GM23338 (cell line): ENCODE data around the gene SPRR1B. TPM values are rescaled to one million over a fixed set of nuclear protein-coding genes. Genes with fewer than 3 reads are reported as not detected.

ENCODE experiments used
- ATAC-seq: fragments of 200-7000 bp; cut with Tn5 transposase; 3 replicates; pipeline ENCODE4 v1.9.1; 2020
- DNase-seq: peaks from one replicate; pipeline ENCODE4 v3.0.0-alpha.2; 2015; ENCODE audit warnings: low spot score
- H2AFZ ChIP-seq: fragments of 200-600 bp; sonication (generic); 2 replicates; pipeline ENCODE4 v1.8.0; 2016; ENCODE audit warnings: antibody characterized with exemption, mild to moderate bottlenecking, moderate library complexity
- H3F3A ChIP-seq: fragments of 200-600 bp; sonication (generic); replicated peaks from 2 replicates; pipeline ENCODE4 v1.8.0; 2017; ENCODE audit warnings: antibody characterized with exemption, mixed run types, low read depth
- H3K27ac ChIP-seq: fragments of 200-600 bp; sonication (generic); 2 replicates; pipeline ENCODE4 v1.6.1; 2016; ENCODE audit warnings: low read depth
- H3K27me3 ChIP-seq: fragments of 200-600 bp; sonication (generic); 2 replicates; pipeline ENCODE4 v1.8.0; 2016; ENCODE audit warnings: mild to moderate bottlenecking, mixed run types, moderate library complexity; ENCODE audit not compliant: insufficient read depth
- H3K36me3 ChIP-seq: fragments of 200-600 bp; sonication (generic); 2 replicates; pipeline ENCODE4 v1.8.0; 2016; ENCODE audit warnings: mild to moderate bottlenecking; ENCODE audit not compliant: insufficient read depth
- H3K4me1 ChIP-seq: fragments of 200-600 bp; sonication (generic); 2 replicates; pipeline ENCODE4 v1.8.0; 2016; ENCODE audit warnings: mild to moderate bottlenecking, moderate library complexity; ENCODE audit not compliant: insufficient read depth
- H3K4me2 ChIP-seq: fragments of 200-600 bp; sonication (generic); 2 replicates; pipeline ENCODE4 v1.7.1; 2017; ENCODE audit warnings: mixed run types
- H3K4me3 ChIP-seq: fragments of 200-600 bp; sonication (generic); 2 replicates; pipeline ENCODE4 v1.6.1; 2016; ENCODE audit warnings: mixed run types
- H3K79me2 ChIP-seq: fragments of 200-600 bp; sonication (generic); replicated peaks from 2 replicates; pipeline ENCODE4 v1.8.0; 2017; ENCODE audit warnings: mild to moderate bottlenecking; ENCODE audit not compliant: insufficient read depth
- H3K9me2 ChIP-seq: fragments of 200-600 bp; sonication (generic); 2 replicates; pipeline ENCODE4 v1.8.0; 2017; ENCODE audit not compliant: insufficient read depth
- H4K20me1 ChIP-seq: fragments of 200-600 bp; sonication (generic); replicated peaks from 2 replicates; pipeline ENCODE4 v1.8.0; 2017; ENCODE audit warnings: mild to moderate bottlenecking; ENCODE audit not compliant: insufficient read depth
- H3K27ac Mint-ChIP-seq: 2 replicates; pipeline ENCODE4 v1.8.0; 2020; ENCODE audit warnings: inconsistent platforms, mild to moderate bottlenecking, moderate library complexity, mixed read lengths
- H3K27me3 Mint-ChIP-seq: 3 replicates; pipeline ENCODE4 v1.8.0; 2022; ENCODE audit warnings: low read depth, mild to moderate bottlenecking, moderate library complexity, mixed read lengths, inconsistent platforms; ENCODE audit not compliant: insufficient read depth, poor library complexity
- H3K36me3 Mint-ChIP-seq: 3 replicates; pipeline ENCODE4 v1.8.0; 2021; ENCODE audit warnings: low read depth, mild to moderate bottlenecking, inconsistent platforms, moderate library complexity, mixed read lengths
- H3K4me1 Mint-ChIP-seq: 3 replicates; pipeline ENCODE4 v1.8.0; 2020; ENCODE audit warnings: mild to moderate bottlenecking, inconsistent platforms, mixed read lengths
- H3K4me3 Mint-ChIP-seq: 3 replicates; pipeline ENCODE4 v1.8.0; 2021; ENCODE audit warnings: moderate library complexity, mild to moderate bottlenecking, inconsistent platforms, mixed read lengths
- H3K9me3 Mint-ChIP-seq: 3 replicates; pipeline ENCODE4 v1.8.0; 2020; ENCODE audit warnings: moderate library complexity, mild to moderate bottlenecking, inconsistent platforms, mixed read lengths
- CREB1 ChIP-seq: fragments of 250-450 bp; sonication (Bioruptor Pico); IDR thresholded peaks from 2 replicates; pipeline ENCODE4 v1.5.0; 2020; ENCODE audit warnings: low read depth, mild to moderate bottlenecking, moderate library complexity
- EZH2 ChIP-seq: fragments of 200-600 bp; sonication (generic); IDR thresholded peaks from one replicate; pipeline ENCODE4 v1.8.0; 2017; ENCODE audit warnings: antibody characterized with exemption, mild to moderate bottlenecking, low read depth; ENCODE audit not compliant: unreplicated experiment
- EZH2phosphoT487 ChIP-seq: fragments of 200-600 bp; sonication (generic); IDR thresholded peaks from one replicate; pipeline ENCODE4 v1.8.1; 2018; ENCODE audit warnings: antibody characterized with exemption; ENCODE audit not compliant: unreplicated experiment
- JUNB ChIP-seq: IDR thresholded peaks from one replicate; pipeline ENCODE4 v1.6.1; 2016; ENCODE audit warnings: antibody characterized with exemption; ENCODE audit not compliant: unreplicated experiment
- NANOG ChIP-seq: IDR thresholded peaks from 2 replicates; pipeline ENCODE4 v1.6.1; 2016; ENCODE audit warnings: antibody characterized with exemption, borderline replicate concordance
- POLR2AphosphoS5 ChIP-seq: IDR thresholded peaks from 2 replicates; pipeline ENCODE4 v1.6.1; 2016; ENCODE audit warnings: antibody characterized with exemption, low read depth
- ZNF114 ChIP-seq: fragments of 250-450 bp; sonication (Bioruptor Pico); IDR thresholded peaks from 2 replicates; pipeline ENCODE4 v1.5.0; 2020; ENCODE audit warnings: mild to moderate bottlenecking, moderate library complexity
- ZNF331 ChIP-seq: fragments of 250-450 bp; sonication (Bioruptor Pico); IDR thresholded peaks from 2 replicates; pipeline ENCODE4 v1.5.0; 2020; ENCODE audit warnings: low read depth, mild to moderate bottlenecking, moderate library complexity
- polyA plus RNA-seq: library from polyadenylated mRNA; unstranded; fragments of >200 nt; fragmentation: Nextera tagmentation; extraction: Ambion mirVana; gene quantifications from 2 replicates; pipeline ENCODE4 v1.2.1, GENCODE V29; 2016
- total RNA-seq: library from RNA; depleted of rRNA; stranded (reverse); fragments of >200 nt; shearing (Covaris generic); gene quantifications from 2 replicates; pipeline ENCODE4 v1.2.3, GENCODE V29; 2014
- TF ChIP-seq, protein P1 (sequence below): fragments of 250-450 bp; sonication (Bioruptor Pico); IDR thresholded peaks from 2 replicates; pipeline ENCODE4 v1.5.0; 2020; ENCODE audit warnings: mild to moderate bottlenecking, moderate library complexity
- TF ChIP-seq, protein P2 (sequence below), 2 experiments: fragments of 200-600 bp in 1 of 2; sonication (generic) in 1 of 2; conservative IDR thresholded peaks; 2 replicates each; pipeline versions ENCODE4 v1.5.1 to v1.6.1; 2016 to 2017; ENCODE audit warnings: antibody characterized with exemption in 2 of 2, low read depth in 2 of 2, mild to moderate bottlenecking in 2 of 2, moderate library complexity in 1 of 2
- TF ChIP-seq, protein P3 (sequence below): IDR thresholded peaks from 2 replicates; pipeline ENCODE4 v1.6.1; 2016; ENCODE audit warnings: antibody characterized with exemption
- TF ChIP-seq, protein P4 (sequence below): IDR thresholded peaks from one replicate; pipeline ENCODE4 v1.6.1; 2018; ENCODE audit warnings: antibody characterized with exemption; ENCODE audit not compliant: unreplicated experiment

SPRR1B gene
- total and polyA plus RNA-seq, 2 experiments from 2014 or later = not detected

DNA sequence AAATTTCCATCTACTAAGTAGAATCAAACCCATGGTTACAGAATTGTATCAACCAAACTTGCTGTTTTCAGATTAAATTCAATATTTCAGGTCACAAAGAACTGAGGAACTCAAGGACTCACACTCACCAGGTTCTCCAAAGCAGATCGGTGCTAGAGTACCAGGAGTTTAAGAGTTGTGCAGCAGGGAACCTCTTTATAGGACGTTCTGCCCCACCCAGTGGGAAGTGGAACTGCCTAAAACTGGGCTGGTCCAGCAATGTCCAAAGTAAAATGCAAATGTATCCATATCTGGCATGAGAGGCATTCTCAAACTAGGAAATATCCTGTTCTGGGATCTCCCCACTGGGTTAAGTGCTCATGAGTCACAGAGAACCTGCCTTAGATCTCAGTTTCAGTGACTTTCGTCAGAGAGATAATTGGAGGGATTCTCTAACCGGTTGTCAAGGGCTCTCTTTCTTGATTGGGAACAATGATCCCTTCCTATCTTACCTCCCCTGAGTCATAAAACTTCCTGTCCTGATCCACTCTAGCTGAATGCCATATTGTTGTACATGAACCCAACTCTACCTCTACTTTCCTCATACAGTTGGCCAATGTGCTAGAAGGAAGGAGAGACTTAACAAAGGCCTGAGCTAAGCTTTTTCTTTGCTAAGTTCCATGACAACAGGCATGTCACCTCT lies 10.1 kb downstream of the SPRR1B start, which contains the start of gene SPRR2D:
SPRR2D (minus strand) TSS at position 171 of the 682 bp plus-strand sequence. CDS start 774 bp downstream, outside the sequence.
- H3K36me3 Mint-ChIP-seq = no peaks in the 10 kb centered on the region
- no peaks in the 10 kb centered on the region for H3K9me3 Mint-ChIP-seq
- H3K79me2 ChIP-seq = no peaks in the 10 kb centered on the region
- peaks cover 6% of the 10 kb centered on the region for H3K27me3 Mint-ChIP-seq
- DNase-seq = no peak
- H3K4me3 Mint-ChIP-seq = no peak within 1 kb of the TSS
- no peak within 1 kb of the TSS for H3K27ac Mint-ChIP-seq
- no peak within 1 kb of the TSS for H3K4me3 ChIP-seq
- H3K4me2 ChIP-seq = no peak within 1 kb of the TSS
- TF ChIP-seq NANOG (no peak), EZH2 (no peak), EZH2phosphoT487 (no peak), CREB1 (CRISPR knock-in tag) (no peak), POLR2AphosphoS5 (no peak), ZNF114 (no peak), JUNB (no peak), ZNF331 (CRISPR knock-in tag) (no peak)
- TF ChIP-seq, protein P1, sequence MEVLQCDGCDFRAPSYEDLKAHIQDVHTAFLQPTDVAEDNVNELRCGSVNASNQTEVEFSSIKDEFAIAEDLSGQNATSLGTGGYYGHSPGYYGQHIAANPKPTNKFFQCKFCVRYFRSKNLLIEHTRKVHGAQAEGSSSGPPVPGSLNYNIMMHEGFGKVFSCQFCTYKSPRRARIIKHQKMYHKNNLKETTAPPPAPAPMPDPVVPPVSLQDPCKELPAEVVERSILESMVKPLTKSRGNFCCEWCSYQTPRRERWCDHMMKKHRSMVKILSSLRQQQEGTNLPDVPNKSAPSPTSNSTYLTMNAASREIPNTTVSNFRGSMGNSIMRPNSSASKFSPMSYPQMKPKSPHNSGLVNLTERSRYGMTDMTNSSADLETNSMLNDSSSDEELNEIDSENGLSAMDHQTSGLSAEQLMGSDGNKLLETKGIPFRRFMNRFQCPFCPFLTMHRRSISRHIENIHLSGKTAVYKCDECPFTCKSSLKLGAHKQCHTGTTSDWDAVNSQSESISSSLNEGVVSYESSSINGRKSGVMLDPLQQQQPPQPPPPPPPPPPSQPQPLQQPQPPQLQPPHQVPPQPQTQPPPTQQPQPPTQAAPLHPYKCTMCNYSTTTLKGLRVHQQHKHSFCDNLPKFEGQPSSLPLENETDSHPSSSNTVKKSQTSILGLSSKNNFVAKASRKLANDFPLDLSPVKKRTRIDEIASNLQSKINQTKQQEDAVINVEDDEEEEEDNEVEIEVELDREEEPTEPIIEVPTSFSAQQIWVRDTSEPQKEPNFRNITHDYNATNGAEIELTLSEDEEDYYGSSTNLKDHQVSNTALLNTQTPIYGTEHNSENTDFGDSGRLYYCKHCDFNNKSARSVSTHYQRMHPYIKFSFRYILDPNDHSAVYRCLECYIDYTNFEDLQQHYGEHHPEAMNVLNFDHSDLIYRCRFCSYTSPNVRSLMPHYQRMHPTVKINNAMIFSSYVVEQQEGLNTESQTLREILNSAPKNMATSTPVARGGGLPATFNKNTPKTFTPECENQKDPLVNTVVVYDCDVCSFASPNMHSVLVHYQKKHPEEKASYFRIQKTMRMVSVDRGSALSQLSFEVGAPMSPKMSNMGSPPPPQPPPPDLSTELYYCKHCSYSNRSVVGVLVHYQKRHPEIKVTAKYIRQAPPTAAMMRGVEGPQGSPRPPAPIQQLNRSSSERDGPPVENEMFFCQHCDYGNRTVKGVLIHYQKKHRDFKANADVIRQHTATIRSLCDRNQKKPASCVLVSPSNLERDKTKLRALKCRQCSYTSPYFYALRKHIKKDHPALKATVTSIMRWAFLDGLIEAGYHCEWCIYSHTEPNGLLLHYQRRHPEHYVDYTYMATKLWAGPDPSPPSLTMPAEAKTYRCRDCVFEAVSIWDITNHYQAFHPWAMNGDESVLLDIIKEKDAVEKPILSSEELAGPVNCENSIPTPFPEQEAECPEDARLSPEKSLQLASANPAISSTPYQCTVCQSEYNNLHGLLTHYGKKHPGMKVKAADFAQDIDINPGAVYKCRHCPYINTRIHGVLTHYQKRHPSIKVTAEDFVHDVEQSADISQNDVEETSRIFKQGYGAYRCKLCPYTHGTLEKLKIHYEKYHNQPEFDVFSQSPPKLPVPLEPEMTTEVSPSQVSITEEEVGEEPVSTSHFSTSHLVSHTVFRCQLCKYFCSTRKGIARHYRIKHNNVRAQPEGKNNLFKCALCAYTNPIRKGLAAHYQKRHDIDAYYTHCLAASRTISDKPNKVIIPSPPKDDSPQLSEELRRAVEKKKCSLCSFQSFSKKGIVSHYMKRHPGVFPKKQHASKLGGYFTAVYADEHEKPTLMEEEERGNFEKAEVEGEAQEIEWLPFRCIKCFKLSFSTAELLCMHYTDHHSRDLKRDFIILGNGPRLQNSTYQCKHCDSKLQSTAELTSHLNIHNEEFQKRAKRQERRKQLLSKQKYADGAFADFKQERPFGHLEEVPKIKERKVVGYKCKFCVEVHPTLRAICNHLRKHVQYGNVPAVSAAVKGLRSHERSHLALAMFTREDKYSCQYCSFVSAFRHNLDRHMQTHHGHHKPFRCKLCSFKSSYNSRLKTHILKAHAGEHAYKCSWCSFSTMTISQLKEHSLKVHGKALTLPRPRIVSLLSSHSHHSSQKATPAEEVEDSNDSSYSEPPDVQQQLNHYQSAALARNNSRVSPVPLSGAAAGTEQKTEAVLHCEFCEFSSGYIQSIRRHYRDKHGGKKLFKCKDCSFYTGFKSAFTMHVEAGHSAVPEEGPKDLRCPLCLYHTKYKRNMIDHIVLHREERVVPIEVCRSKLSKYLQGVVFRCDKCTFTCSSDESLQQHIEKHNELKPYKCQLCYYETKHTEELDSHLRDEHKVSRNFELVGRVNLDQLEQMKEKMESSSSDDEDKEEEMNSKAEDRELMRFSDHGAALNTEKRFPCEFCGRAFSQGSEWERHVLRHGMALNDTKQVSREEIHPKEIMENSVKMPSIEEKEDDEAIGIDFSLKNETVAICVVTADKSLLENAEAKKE (CRISPR knock-in tag) = no peak
- TF ChIP-seq, protein P2, sequence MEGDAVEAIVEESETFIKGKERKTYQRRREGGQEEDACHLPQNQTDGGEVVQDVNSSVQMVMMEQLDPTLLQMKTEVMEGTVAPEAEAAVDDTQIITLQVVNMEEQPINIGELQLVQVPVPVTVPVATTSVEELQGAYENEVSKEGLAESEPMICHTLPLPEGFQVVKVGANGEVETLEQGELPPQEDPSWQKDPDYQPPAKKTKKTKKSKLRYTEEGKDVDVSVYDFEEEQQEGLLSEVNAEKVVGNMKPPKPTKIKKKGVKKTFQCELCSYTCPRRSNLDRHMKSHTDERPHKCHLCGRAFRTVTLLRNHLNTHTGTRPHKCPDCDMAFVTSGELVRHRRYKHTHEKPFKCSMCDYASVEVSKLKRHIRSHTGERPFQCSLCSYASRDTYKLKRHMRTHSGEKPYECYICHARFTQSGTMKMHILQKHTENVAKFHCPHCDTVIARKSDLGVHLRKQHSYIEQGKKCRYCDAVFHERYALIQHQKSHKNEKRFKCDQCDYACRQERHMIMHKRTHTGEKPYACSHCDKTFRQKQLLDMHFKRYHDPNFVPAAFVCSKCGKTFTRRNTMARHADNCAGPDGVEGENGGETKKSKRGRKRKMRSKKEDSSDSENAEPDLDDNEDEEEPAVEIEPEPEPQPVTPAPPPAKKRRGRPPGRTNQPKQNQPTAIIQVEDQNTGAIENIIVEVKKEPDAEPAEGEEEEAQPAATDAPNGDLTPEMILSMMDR (conservative IDR thresholded peaks at IDR 0.05; ENCODE audit: low read depth in 2 of 2) = no peak
- TF ChIP-seq, protein P3, sequence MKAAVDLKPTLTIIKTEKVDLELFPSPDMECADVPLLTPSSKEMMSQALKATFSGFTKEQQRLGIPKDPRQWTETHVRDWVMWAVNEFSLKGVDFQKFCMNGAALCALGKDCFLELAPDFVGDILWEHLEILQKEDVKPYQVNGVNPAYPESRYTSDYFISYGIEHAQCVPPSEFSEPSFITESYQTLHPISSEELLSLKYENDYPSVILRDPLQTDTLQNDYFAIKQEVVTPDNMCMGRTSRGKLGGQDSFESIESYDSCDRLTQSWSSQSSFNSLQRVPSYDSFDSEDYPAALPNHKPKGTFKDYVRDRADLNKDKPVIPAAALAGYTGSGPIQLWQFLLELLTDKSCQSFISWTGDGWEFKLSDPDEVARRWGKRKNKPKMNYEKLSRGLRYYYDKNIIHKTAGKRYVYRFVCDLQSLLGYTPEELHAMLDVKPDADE = no peak
- TF ChIP-seq, protein P4, sequence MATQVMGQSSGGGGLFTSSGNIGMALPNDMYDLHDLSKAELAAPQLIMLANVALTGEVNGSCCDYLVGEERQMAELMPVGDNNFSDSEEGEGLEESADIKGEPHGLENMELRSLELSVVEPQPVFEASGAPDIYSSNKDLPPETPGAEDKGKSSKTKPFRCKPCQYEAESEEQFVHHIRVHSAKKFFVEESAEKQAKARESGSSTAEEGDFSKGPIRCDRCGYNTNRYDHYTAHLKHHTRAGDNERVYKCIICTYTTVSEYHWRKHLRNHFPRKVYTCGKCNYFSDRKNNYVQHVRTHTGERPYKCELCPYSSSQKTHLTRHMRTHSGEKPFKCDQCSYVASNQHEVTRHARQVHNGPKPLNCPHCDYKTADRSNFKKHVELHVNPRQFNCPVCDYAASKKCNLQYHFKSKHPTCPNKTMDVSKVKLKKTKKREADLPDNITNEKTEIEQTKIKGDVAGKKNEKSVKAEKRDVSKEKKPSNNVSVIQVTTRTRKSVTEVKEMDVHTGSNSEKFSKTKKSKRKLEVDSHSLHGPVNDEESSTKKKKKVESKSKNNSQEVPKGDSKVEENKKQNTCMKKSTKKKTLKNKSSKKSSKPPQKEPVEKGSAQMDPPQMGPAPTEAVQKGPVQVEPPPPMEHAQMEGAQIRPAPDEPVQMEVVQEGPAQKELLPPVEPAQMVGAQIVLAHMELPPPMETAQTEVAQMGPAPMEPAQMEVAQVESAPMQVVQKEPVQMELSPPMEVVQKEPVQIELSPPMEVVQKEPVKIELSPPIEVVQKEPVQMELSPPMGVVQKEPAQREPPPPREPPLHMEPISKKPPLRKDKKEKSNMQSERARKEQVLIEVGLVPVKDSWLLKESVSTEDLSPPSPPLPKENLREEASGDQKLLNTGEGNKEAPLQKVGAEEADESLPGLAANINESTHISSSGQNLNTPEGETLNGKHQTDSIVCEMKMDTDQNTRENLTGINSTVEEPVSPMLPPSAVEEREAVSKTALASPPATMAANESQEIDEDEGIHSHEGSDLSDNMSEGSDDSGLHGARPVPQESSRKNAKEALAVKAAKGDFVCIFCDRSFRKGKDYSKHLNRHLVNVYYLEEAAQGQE = no peak
- 0 out of 2 replicates have a peak within 1 kb of the TSS, but pooled peaks have one; percentile 28 for H2AFZ ChIP-seq
- H3K9me2 ChIP-seq = no peaks in the 10 kb centered on the region
- no peaks in the 10 kb centered on the region for H3K4me1 ChIP-seq
- no peaks in the 10 kb centered on the region for H3F3A ChIP-seq
- no peaks in the 10 kb centered on the region for H3K36me3 ChIP-seq
- H4K20me1 ChIP-seq = no peaks in the 10 kb centered on the region
- H3K4me1 Mint-ChIP-seq = no peaks in the 10 kb centered on the region
- no peaks in the 10 kb centered on the region for H3K27me3 ChIP-seq
- ATAC-seq = no peak
- no peak within 1 kb of the TSS for H3K27ac ChIP-seq
